Hepatocyte (in vitro differentiated cells): ENCODE measurements around the gene CBLB. TPM values are rescaled to one million over a fixed set of nuclear protein-coding genes. Genes with fewer than 3 reads are reported as not detected.

Source experiments
- DNase-seq: peaks from one replicate; pipeline ENCODE4 v3.0.0-alpha.2; 2016; ENCODE audit warnings: low spot score
- H2AFZ ChIP-seq: fragments of 200-600 bp; sonication (generic); 2 replicates; pipeline ENCODE4 v1.6.0; 2016; ENCODE audit warnings: antibody characterized with exemption, mild to moderate bottlenecking
- H3K27ac ChIP-seq: fragments of 200-600 bp; sonication (generic); 2 replicates; pipeline ENCODE4 v1.5.1; 2016; ENCODE audit warnings: mild to moderate bottlenecking
- H3K27me3 ChIP-seq: fragments of 200-600 bp; sonication (generic); 2 replicates; pipeline ENCODE4 v1.6.1; 2016
- H3K36me3 ChIP-seq: fragments of 200-600 bp; sonication (generic); replicated peaks from 2 replicates; pipeline ENCODE4 v1.5.1; 2016; ENCODE audit warnings: low read depth; ENCODE audit not compliant: insufficient read depth
- H3K4me1 ChIP-seq: fragments of 200-600 bp; sonication (generic); 2 replicates; pipeline ENCODE4 v1.5.1; 2016; ENCODE audit warnings: mild to moderate bottlenecking, moderate library complexity; ENCODE audit not compliant: insufficient read depth
- H3K4me2 ChIP-seq: fragments of 200-600 bp; sonication (generic); 2 replicates; pipeline ENCODE4 v1.6.0; 2016
- H3K4me3 ChIP-seq: fragments of 200-600 bp; sonication (generic); 2 replicates; pipeline ENCODE4 v1.5.1; 2016; ENCODE audit warnings: mild to moderate bottlenecking
- H3K79me2 ChIP-seq: fragments of 200-600 bp; sonication (generic); 2 replicates; pipeline ENCODE4 v1.6.0; 2017; ENCODE audit warnings: mild to moderate bottlenecking
- H3K9me2 ChIP-seq: fragments of 200-600 bp; sonication (generic); replicated peaks from 2 replicates; pipeline ENCODE4 v1.6.0; 2017; ENCODE audit warnings: mild to moderate bottlenecking; ENCODE audit not compliant: insufficient read depth
- H3K9me3 ChIP-seq: fragments of 200-600 bp; sonication (generic); 2 replicates; pipeline ENCODE4 v1.5.1; 2016; ENCODE audit warnings: low read depth, mild to moderate bottlenecking
- H4K20me1 ChIP-seq: fragments of 200-600 bp; sonication (generic); 2 replicates; pipeline ENCODE4 v1.6.0; 2016; ENCODE audit warnings: mild to moderate bottlenecking; ENCODE audit not compliant: insufficient read depth, poor library complexity, severe bottlenecking
- CTCF ChIP-seq: fragments of 200-600 bp; sonication (generic); IDR thresholded peaks from 2 replicates; pipeline ENCODE4 v1.5.1; 2016; ENCODE audit warnings: antibody characterized with exemption, mild to moderate bottlenecking; ENCODE audit not compliant: poor library complexity
- EZH2 ChIP-seq: fragments of 200-600 bp; sonication (generic); IDR thresholded peaks from 2 replicates; pipeline ENCODE4 v1.6.1; 2016; ENCODE audit warnings: antibody characterized with exemption, mild to moderate bottlenecking, borderline replicate concordance
- EZH2phosphoT487 ChIP-seq: fragments of 200-600 bp; sonication (generic); IDR thresholded peaks from one replicate; pipeline ENCODE4 v1.6.1; 2018; ENCODE audit warnings: antibody characterized with exemption, mild to moderate bottlenecking, low read depth, moderate library complexity; ENCODE audit not compliant: unreplicated experiment, severe bottlenecking
- whole genome bisulfite sequencing: methylation state at CpG from one replicate; pipeline ENCODE4 v1.1.6; 2016; ENCODE audit warnings: low lambda C conversion rate; ENCODE audit errors: missing lambda C conversion rate; 5-methylcytosine and 5-hydroxymethylcytosine counted together
- polyA plus RNA-seq: library from polyadenylated mRNA; unstranded; fragments of >200 nt; fragmentation: Nextera tagmentation; extraction: Ambion mirVana; gene quantifications from 2 replicates; pipeline ENCODE4 v1.2.1, GENCODE V29; 2016
- total RNA-seq: library from RNA; depleted of rRNA; stranded (reverse); fragments of >200 nt; gene quantifications from 2 replicates; pipeline ENCODE4 v1.2.3, GENCODE V29; 2014

Gene CBLB
- total and polyA plus RNA-seq, 2 experiments from 2014 or later: 22.6 to 56.0 TPM

- peaks cover 75% of the 10 kb centered on the region for H3K79me2 ChIP-seq
- no peak for TF ChIP-seq EZH2phosphoT487
- TF ChIP-seq EZH2: no peak
- no peak for TF ChIP-seq CTCF
- H3K4me3 ChIP-seq: peak overlapping the region; percentile 86
- 93% methylated on average over 1 of the region's 1 CpG for WGBS
- no peaks in the 10 kb centered on the region for H3K9me2 ChIP-seq
- H3K27ac ChIP-seq: no peak overlapping the region
- H3K36me3 ChIP-seq: no peaks in the 10 kb centered on the region
- no peak overlapping the region for H2AFZ ChIP-seq
- H3K9me3 ChIP-seq: no peaks in the 10 kb centered on the region
- peak overlapping the region; percentile 86 for H3K4me2 ChIP-seq
- H3K27me3 ChIP-seq: no peaks in the 10 kb centered on the region
- H3K4me1 ChIP-seq: peaks cover 30% of the 10 kb centered on the region
- H4K20me1 ChIP-seq: peaks cover 29% of the 10 kb centered on the region
- DNase-seq: no peak
These were observed 2.9 kb downstream of the CBLB start for GRCh38 chr3:105865867-105866350.

- peak overlapping the region; percentile 86 for H3K4me2 ChIP-seq
These were observed 3.7 kb downstream of the CBLB start for GRCh38 chr3:105865016-105865623.

GRCh38 chr3:105864212-105864611 lies 4.6 kb downstream of the CBLB start:
- Histone ChIP-seq H3K4me1 (peaks cover 22% of the 10 kb centered on the region), H3K9me2 (no peaks in the 10 kb centered on the region), H3K27me3 (no peaks in the 10 kb centered on the region), H3K27ac (no peak overlapping the region), H2AFZ (no peak overlapping the region), H3K79me2 (peaks cover 87% of the 10 kb centered on the region), H4K20me1 (peaks cover 29% of the 10 kb centered on the region), H3K9me3 (no peaks in the 10 kb centered on the region), H3K4me2 (peak overlapping the region; percentile 86), H3K36me3 (no peaks in the 10 kb centered on the region), H3K4me3 (no peak overlapping the region)
- WGBS: 87% methylated on average over 4 of the region's 4 CpGs
- TF ChIP-seq EZH2phosphoT487 (no peak), CTCF (no peak), EZH2 (no peak)
- no peak for DNase-seq

More at GRCh38 chr3:105865016-105865623, 3.7 kb downstream of the CBLB start:
- H3K27me3 ChIP-seq: no peaks in the 10 kb centered on the region
- DNase-seq: no peak
- peak overlapping the region; percentile 11 for H3K4me3 ChIP-seq
- H3K4me1 ChIP-seq: peaks cover 22% of the 10 kb centered on the region
- no peaks in the 10 kb centered on the region for H3K9me2 ChIP-seq
- WGBS: 71% methylated on average over 1 of the region's 1 CpG
- H3K36me3 ChIP-seq: no peaks in the 10 kb centered on the region
- H3K79me2 ChIP-seq: peaks cover 80% of the 10 kb centered on the region
- H3K9me3 ChIP-seq: no peaks in the 10 kb centered on the region
- TF ChIP-seq EZH2: no peak
- TF ChIP-seq EZH2phosphoT487: no peak
- no peak for TF ChIP-seq CTCF
- no peak overlapping the region for H2AFZ ChIP-seq
- H4K20me1 ChIP-seq: peaks cover 29% of the 10 kb centered on the region
- H3K27ac ChIP-seq: no peak overlapping the region
